Transverse colon (tissue), 4 donors: Measurements from ENCODE around the gene MGAT5. TPM values are rescaled to one million over a fixed set of nuclear protein-coding genes. Genes with fewer than 3 reads are reported as not detected.

Experiments used
- DNase-seq: peaks from one replicate; pipeline ENCODE4 v3.0.0-alpha.2; 2019
- H3K27ac ChIP-seq, 4 donors: fragments of 200-600 bp; sonication (generic); 2 replicates each; pipeline ENCODE4 v1.5.1; 2016 to 2018; ENCODE audit warnings: inconsistent platforms in 4 of 4
- H3K27me3 ChIP-seq: fragments of 200-600 bp; sonication (generic); 2 replicates; pipeline ENCODE4 v1.5.1; 2017; ENCODE audit warnings: inconsistent platforms
- H3K36me3 ChIP-seq, 4 donors: fragments of 200-600 bp; sonication (generic); 2 replicates each; pipeline ENCODE4 v1.5.1; 2017 to 2019; ENCODE audit warnings: inconsistent platforms in 4 of 4
- H3K4me1 ChIP-seq, 4 donors: fragments of 200-600 bp; sonication (generic); 2 replicates each; pipeline ENCODE4 v1.5.1; 2017 to 2020; ENCODE audit warnings: inconsistent platforms in 4 of 4
- H3K4me3 ChIP-seq, 4 donors: fragments of 200-600 bp; sonication (generic); 1 replicate in 1 of 4; 2 replicates in 3 of 4; pipeline versions ENCODE4 v1.5.1 to v1.6.1; 2017 to 2019; ENCODE audit warnings: inconsistent platforms in 4 of 4
- H3K9me3 ChIP-seq, 2 donors: fragments of 200-600 bp; sonication (generic); 2 replicates each; pipeline ENCODE4 v1.5.1; 2017 to 2019; ENCODE audit warnings: inconsistent platforms in 2 of 2
- CTCF ChIP-seq, 5 experiments: fragments of 200-600 bp in 3 of 5; fragments of 450-650 bp in 2 of 5; sonication (generic) in 3 of 5; IDR thresholded peaks; 1 replicate in 2 of 5; 2 replicates in 3 of 5; pipeline ENCODE4 v1.5.1; 2016 to 2017; ENCODE audit warnings: antibody characterized with exemption in 5 of 5, inconsistent platforms in 3 of 5, mild to moderate bottlenecking in 2 of 5, moderate library complexity in 1 of 5
- EP300 ChIP-seq: sonication (generic); formaldehyde crosslinking; IDR thresholded peaks from one replicate; pipeline ENCODE4 v1.6.1; 2017; ENCODE audit warnings: antibody characterized with exemption, low read depth
- POLR2A ChIP-seq: fragments of 450-650 bp; IDR thresholded peaks from one replicate; pipeline ENCODE4 v1.6.1; 2016; ENCODE audit warnings: antibody characterized with exemption, mild to moderate bottlenecking, moderate library complexity
- POLR2AphosphoS5 ChIP-seq, 3 donors: sonication (generic); formaldehyde crosslinking; IDR thresholded peaks; one replicate each; pipeline ENCODE4 v1.6.1; 2016; ENCODE audit warnings: antibody characterized with exemption in 3 of 3
- WGBS, 2 donors: methylation state at CpG; one replicate each; pipeline ENCODE4 v1.1.5; 2018; ENCODE audit warnings: low coverage in 1 of 2; 5-methylcytosine and 5-hydroxymethylcytosine counted together
- in situ Hi-C, 4 donors: fragments of 200-750 bp; cut with MboI; loops; one replicate each; pipeline versions ENCODE4 v1.15.0 to v1.15.1; 2017; ENCODE audit warnings: low sequenced_read_pairs in 3 of 4, low pct_ligation_motif_present in 1 of 4, low pct_unique_long_range_greater_than_20kb in 1 of 4
- intact Hi-C: fragments of 100-400 bp; cut with DNase I; formaldehyde crosslinking; loops from one replicate; pipeline ENCODE4 v1.15.1; 2023; ENCODE audit warnings: low total_unique reads
- total RNA-seq, 4 donors: library from RNA; depleted of rRNA; stranded (reverse); fragments of >200 nt; gene quantifications; one replicate each; pipeline ENCODE4 v1.1.0, GENCODE V29; 2016

The MGAT5 gene
- total RNA-seq, 4 donors from 2014 or later = 23.6 to 67.6 (median 55.2) TPM

GRCh38 chr2:134207589-134208209 is 46.2 kb upstream of the MGAT5 start:
- 58 to 80% methylated on average over 3 to 5 of the region's 5 CpGs for WGBS, 2 donors
- Histone ChIP-seq H3K27ac (no peak overlapping the region), H3K36me3 (no peaks in the 10 kb centered on the region), H3K9me3 (no peaks in the 10 kb centered on the region), H3K27me3 (no peaks in the 10 kb centered on the region), H3K4me3 (no peak overlapping the region), H3K4me1 (peaks cover 0 to 31% (median 2%) of the 10 kb centered on the region in 4 donors)
- intact Hi-C loops = no loop called here
- no peak for TF ChIP-seq EP300
- TF ChIP-seq POLR2AphosphoS5 (IDR thresholded peaks at IDR 0.05) = no peak
- no peak for TF ChIP-seq POLR2A
- peak; percentile 56 to 86 (median 63) for TF ChIP-seq CTCF (IDR thresholded peaks at IDR 0.05)
- in situ Hi-C loops = loop anchor here in 2 of 4 donors (10.0 kb wide), 1 partner anchor 93 kb away; no protein-coding TSS in a partner anchor
- peak; percentile 79 for DNase-seq

GRCh38 chr2:134208825-134209224 is 45.0 kb upstream of the MGAT5 start:
- in situ Hi-C loops = loop anchor here in 2 of 4 donors (10.0 kb wide), 1 partner anchor 94 kb away; no protein-coding TSS in a partner anchor
- Histone ChIP-seq H3K27me3 (no peaks in the 10 kb centered on the region), H3K4me3 (no peak overlapping the region), H3K9me3 (no peaks in the 10 kb centered on the region), H3K27ac (no peak overlapping the region), H3K36me3 (no peaks in the 10 kb centered on the region), H3K4me1 (peaks cover 0 to 31% (median 2%) of the 10 kb centered on the region in 4 donors)
- no peak for DNase-seq
- TF ChIP-seq POLR2AphosphoS5 (IDR thresholded peaks at IDR 0.05) = no peak
- no peak for TF ChIP-seq POLR2A
- no peak for TF ChIP-seq CTCF (IDR thresholded peaks at IDR 0.05)
- no peak for TF ChIP-seq EP300
- intact Hi-C loops = no loop called here
- WGBS, 2 donors = 65 to 82% methylated on average over 2 of the region's 2 CpGs

- Histone ChIP-seq H3K27ac (no peak overlapping the region), H3K4me3 (no peak overlapping the region), H3K9me3 (no peaks in the 10 kb centered on the region), H3K27me3 (no peaks in the 10 kb centered on the region), H3K4me1 (peaks cover 0 to 8% (median under 1%) of the 10 kb centered on the region in 4 donors), H3K36me3 (no peaks in the 10 kb centered on the region)
- no peak for DNase-seq
- WGBS, 2 donors = 94 to 100% methylated on average over 3 of the region's 3 CpGs
- in situ Hi-C loops (no loop called here), intact Hi-C loops (no loop called here)
- TF ChIP-seq EP300 (no peak), POLR2AphosphoS5 (IDR thresholded peaks at IDR 0.05) (no peak), CTCF (IDR thresholded peaks at IDR 0.05) (no peak), POLR2A (no peak)
Measured at GRCh38 chr2:134212746-134213145, 41.1 kb upstream of the MGAT5 start.

GRCh38 chr2:134216152-134216829 is 37.6 kb upstream of the MGAT5 start:
- TF ChIP-seq POLR2AphosphoS5 (IDR thresholded peaks at IDR 0.05) (no peak), CTCF (IDR thresholded peaks at IDR 0.05) (no peak), POLR2A (no peak), EP300 (no peak)
- DNase-seq = no peak
- in situ Hi-C loops (no loop called here), intact Hi-C loops (no loop called here)
- 76 to 77% methylated on average over 5 to 8 of the region's 8 CpGs for WGBS, 2 donors
- Histone ChIP-seq H3K36me3 (no peaks in the 10 kb centered on the region), H3K4me3 (no peak overlapping the region), H3K9me3 (no peaks in the 10 kb centered on the region), H3K27me3 (no peaks in the 10 kb centered on the region), H3K27ac (no peak overlapping the region), H3K4me1 (peaks cover 6 to 22% (median 9%) of the 10 kb centered on the region in 4 donors)
